H9 (cell line): ENCODE data around the gene KIF1A. TPM values are rescaled to one million over a fixed set of nuclear protein-coding genes. Genes with fewer than 3 reads are reported as not detected.

Source experiments
- DNase-seq: peaks from one replicate; pipeline ENCODE4 v3.0.0-alpha.2; 2017
- H2AFZ ChIP-seq: one replicate; pipeline ENCODE4 v1.6.1; 2013; ENCODE audit warnings: mild to moderate bottlenecking, low read length, control low read depth, moderate library complexity
- H2AK5ac ChIP-seq: 2 replicates; pipeline ENCODE4 v1.6.1; 2013; ENCODE audit warnings: low read length, control low read depth, mixed read lengths; ENCODE audit not compliant: insufficient read length
- H2BK120ac ChIP-seq: one replicate; pipeline ENCODE4 v1.6.1; 2013; ENCODE audit warnings: low read depth, mild to moderate bottlenecking, low read length, control low read depth, inconsistent platforms; ENCODE audit not compliant: poor library complexity, severe bottlenecking
- H2BK12ac ChIP-seq: 2 replicates; pipeline ENCODE4 v1.6.1; 2013; ENCODE audit warnings: low read length, control low read depth, mixed read lengths, low read depth; ENCODE audit not compliant: insufficient read length
- H2BK15ac ChIP-seq: 2 replicates; pipeline ENCODE4 v1.6.1; 2013; ENCODE audit warnings: low read depth, low read length, control low read depth
- H2BK20ac ChIP-seq: one replicate; pipeline ENCODE4 v1.6.1; 2013; ENCODE audit warnings: low read depth, mild to moderate bottlenecking, low read length, control low read depth, inconsistent platforms; ENCODE audit not compliant: poor library complexity, severe bottlenecking
- H2BK5ac ChIP-seq: 2 replicates; pipeline ENCODE4 v1.6.1; 2013; ENCODE audit warnings: low read length, control low read depth, mixed read lengths; ENCODE audit not compliant: insufficient read length
- H3K14ac ChIP-seq: 2 replicates; pipeline ENCODE4 v1.6.1; 2013; ENCODE audit warnings: low read length, control low read depth; ENCODE audit not compliant: insufficient read depth
- H3K18ac ChIP-seq: 2 replicates; pipeline ENCODE4 v1.6.1; 2013; ENCODE audit warnings: low read depth, mild to moderate bottlenecking, mixed read lengths, low read length, control low read depth; ENCODE audit not compliant: insufficient read length
- H3K23ac ChIP-seq: 2 replicates; pipeline ENCODE4 v1.6.1; 2013; ENCODE audit warnings: low read length, control low read depth, mixed read lengths, low read depth; ENCODE audit not compliant: insufficient read length
- H3K23me2 ChIP-seq: 2 replicates; pipeline ENCODE4 v1.6.1; 2013; ENCODE audit warnings: low read depth, mild to moderate bottlenecking, mixed read lengths, low read length, control low read depth; ENCODE audit not compliant: insufficient read length, poor library complexity, severe bottlenecking
- H3K27ac ChIP-seq: 2 replicates; pipeline ENCODE4 v1.5.1; 2013; ENCODE audit warnings: low read length, control low read depth, mixed read lengths, low read depth; ENCODE audit not compliant: insufficient read length
- H3K27me3 ChIP-seq: 2 replicates; pipeline ENCODE4 v1.6.1; 2013; ENCODE audit warnings: low read length, control low read depth, inconsistent platforms; ENCODE audit not compliant: insufficient read depth
- H3K4ac ChIP-seq: 2 replicates; pipeline ENCODE4 v1.6.1; 2013; ENCODE audit warnings: low read depth, mild to moderate bottlenecking, control low read depth, inconsistent platforms, low read length, moderate library complexity
- H3K4me1 ChIP-seq: 2 replicates; pipeline ENCODE4 v1.6.1; 2013; ENCODE audit warnings: low read length, control low read depth, inconsistent platforms; ENCODE audit not compliant: insufficient read depth
- H3K4me2 ChIP-seq: 2 replicates; pipeline ENCODE4 v1.6.1; 2013; ENCODE audit warnings: low read length, control low read depth, mixed read lengths; ENCODE audit not compliant: insufficient read length, insufficient read depth
- H3K56ac ChIP-seq: 2 replicates; pipeline ENCODE4 v1.6.1; 2013; ENCODE audit warnings: low read depth, mild to moderate bottlenecking, mixed read lengths, low read length, control low read depth; ENCODE audit not compliant: insufficient read length
- H3K79me1 ChIP-seq: 2 replicates; pipeline ENCODE4 v1.6.1; 2013; ENCODE audit warnings: low read depth, mild to moderate bottlenecking, moderate library complexity, low read length, control low read depth, inconsistent platforms; ENCODE audit not compliant: insufficient read depth, poor library complexity, severe bottlenecking
- H3K79me2 ChIP-seq: 2 replicates; pipeline ENCODE4 v1.6.1; 2013; ENCODE audit warnings: low read length, control low read depth, inconsistent platforms; ENCODE audit not compliant: insufficient read depth
- H3K9ac ChIP-seq: 2 replicates; pipeline ENCODE4 v1.6.1; 2013; ENCODE audit warnings: low read length, control low read depth, mixed read lengths; ENCODE audit not compliant: insufficient read length; ENCODE audit errors: extremely low read depth
- H3K9me3 ChIP-seq: one replicate; pipeline ENCODE4 v1.6.1; 2013; ENCODE audit warnings: low read depth, low read length, inconsistent platforms; ENCODE audit not compliant: control insufficient read depth
- H3T11ph ChIP-seq: one replicate; pipeline ENCODE4 v1.6.1; 2013; ENCODE audit warnings: mild to moderate bottlenecking, low read length, control low read depth, inconsistent platforms
- H4K20me1 ChIP-seq: one replicate; pipeline ENCODE4 v1.6.1; 2013; ENCODE audit not compliant: control insufficient read depth, insufficient read length, insufficient read depth
- H4K5ac ChIP-seq: 2 replicates; pipeline ENCODE4 v1.6.1; 2013; ENCODE audit warnings: low read depth, mild to moderate bottlenecking, mixed read lengths, low read length, control low read depth; ENCODE audit not compliant: insufficient read length
- H4K8ac ChIP-seq: replicated peaks from 2 replicates; pipeline ENCODE4 v1.6.1; 2013; ENCODE audit warnings: low read length, control low read depth, mixed read lengths, low read depth; ENCODE audit not compliant: insufficient read length
- H4K91ac ChIP-seq: 2 replicates; pipeline ENCODE4 v1.6.1; 2013; ENCODE audit warnings: low read depth, mild to moderate bottlenecking, moderate library complexity, mixed read lengths, low read length, control low read depth; ENCODE audit not compliant: insufficient read length
- H3K27ac Mint-ChIP-seq, 3 experiments: 2 replicates in 2 of 3; 3 replicates in 1 of 3; pipeline ENCODE4 v1.8.0; 2020 to 2021; ENCODE audit warnings: mixed read lengths in 3 of 3, mild to moderate bottlenecking in 1 of 3, moderate library complexity in 1 of 3
- H3K27me3 Mint-ChIP-seq: 2 replicates; pipeline ENCODE4 v1.8.0; 2021; ENCODE audit warnings: low read depth, mild to moderate bottlenecking, moderate library complexity, mixed read lengths
- H3K36me3 Mint-ChIP-seq, 3 experiments: 2 replicates in 2 of 3; 3 replicates in 1 of 3; pipeline ENCODE4 v1.8.0; 2020 to 2021; ENCODE audit warnings: low read depth in 3 of 3, mixed read lengths in 3 of 3; ENCODE audit not compliant: insufficient read depth in 1 of 3
- H3K4me1 Mint-ChIP-seq, 2 experiments: 2 replicates each; pipeline ENCODE4 v1.8.0; 2020; ENCODE audit warnings: mixed read lengths in 2 of 2
- H3K4me3 Mint-ChIP-seq, 2 experiments: 2 replicates in 1 of 2; 3 replicates in 1 of 2; pipeline ENCODE4 v1.8.0; 2020 to 2021; ENCODE audit warnings: mild to moderate bottlenecking in 2 of 2, mixed read lengths in 2 of 2, moderate library complexity in 1 of 2
- H3K9me3 Mint-ChIP-seq, 2 experiments: 2 replicates in 1 of 2; 3 replicates in 1 of 2; pipeline ENCODE4 v1.8.0; 2020; ENCODE audit warnings: mild to moderate bottlenecking in 2 of 2, mixed read lengths in 2 of 2, moderate library complexity in 1 of 2
- CTCF ChIP-seq: fragments of 200-600 bp; sonication (generic); conservative IDR thresholded peaks from 3 replicates; pipeline ENCODE4 v1.8.0; 2021; ENCODE audit warnings: antibody characterized with exemption, mild to moderate bottlenecking
- WGBS: extraction: QIAGEN DNeasy Blood & Tissue Kit; methylation state at CpG from one replicate; pipeline ENCODE4 v1.1.7; 2013; ENCODE audit warnings: missing lambda C conversion rate, low lambda C conversion rate, mixed read lengths; ENCODE audit not compliant: insufficient read length; ENCODE audit errors: extremely low coverage; 5-methylcytosine and 5-hydroxymethylcytosine counted together
- total RNA-seq: library from RNA; stranded (reverse); gene quantifications from 2 replicates; pipeline ENCODE4 v1.2.1, GENCODE V29; 2021

KIF1A gene
- total RNA-seq, 1 experiment from 2014 or later, result 204 TPM

GRCh38 chr2:240858871-240859270 is 38.9 kb upstream of the KIF1A start:
- H2AFZ ChIP-seq, result no peak overlapping the region
- no peak overlapping the region for H3K4me2 ChIP-seq
- no peaks in the 10 kb centered on the region for H3K27me3 ChIP-seq
- Mint-ChIP-seq H3K4me1 (0 out of 4 replicates have a peak, but pooled peaks cover 0 to 6% of the 10 kb centered on the region in 2 experiments), H3K36me3 (no peaks in the 10 kb centered on the region; a peak in 2 of 7 replicates), H3K27ac (no peak overlapping the region), H3K27me3 (no peaks in the 10 kb centered on the region; the same call in none of the 2 replicates), H3K9me3 (peaks cover 0 to 5% of the 10 kb centered on the region in 2 experiments; a peak in 2 of 5 replicates), H3K4me3 (no peak overlapping the region)
- H3K79me2 ChIP-seq, result no peaks in the 10 kb centered on the region
- whole genome bisulfite sequencing, result no CpG with 5 or more reads among the region's 10 CpGs
- H3K4ac ChIP-seq, result no peak overlapping the region
- H2BK20ac ChIP-seq, result no peak overlapping the region
- TF ChIP-seq CTCF, result no peak
- no peaks in the 10 kb centered on the region for H3K79me1 ChIP-seq
- H3K14ac ChIP-seq, result no peak overlapping the region
- H4K5ac ChIP-seq, result no peak overlapping the region
- H3K9ac ChIP-seq, result no peak overlapping the region
- no peak overlapping the region for H2AK5ac ChIP-seq
- no peak for DNase-seq
- H3K27ac ChIP-seq, result no peak overlapping the region
- H2BK15ac ChIP-seq, result no peak overlapping the region
- H4K20me1 ChIP-seq, result no peaks in the 10 kb centered on the region
- no peak overlapping the region for H3K56ac ChIP-seq
- no peak overlapping the region for H3K23ac ChIP-seq
- H2BK120ac ChIP-seq, result no peak overlapping the region
- H4K91ac ChIP-seq, result no peak overlapping the region
- H2BK5ac ChIP-seq, result no peak overlapping the region
- H3K9me3 ChIP-seq, result no peaks in the 10 kb centered on the region
- H3K18ac ChIP-seq, result no peak overlapping the region
- no peak overlapping the region for H2BK12ac ChIP-seq
- H3K4me1 ChIP-seq, result no peaks in the 10 kb centered on the region
- no peak overlapping the region for H3T11ph ChIP-seq
- no peaks in the 10 kb centered on the region for H3K23me2 ChIP-seq
- H4K8ac ChIP-seq, result no peak overlapping the region
